Right cardiac atrium (tissue), 5 donors: ENCODE results near the gene ARFGEF2. TPM values are rescaled to one million over a fixed set of nuclear protein-coding genes. Genes with fewer than 3 reads are reported as not detected.
A peak's percentile ranks its signal among the peaks of the same experiment; 100 is the strongest.
"Not testable (repeated sequence)": the region's sequence is repeated elsewhere in the genome, so short reads cannot be mapped to it uniquely, and the experiment has no call there.

Experiments used
- ATAC-seq, 2 donors: fragments of 200-7000 bp; cut with Tn5 transposase; one replicate each; pipeline versions ENCODE4 v1.8.0 to v1.9.1; 2020; ENCODE audit warnings: moderate library complexity in 2 of 2, mild to moderate bottlenecking in 1 of 2
- DNase-seq, 3 donors: peaks; one replicate each; pipeline ENCODE4 v3.0.0-alpha.2; 2020
- H3K27ac ChIP-seq: one replicate; pipeline ENCODE4 v1.5.1; 2013; ENCODE audit warnings: mild to moderate bottlenecking, low read length, control low read depth, moderate library complexity
- H3K27me3 ChIP-seq: one replicate; pipeline ENCODE4 v1.6.1; 2013; ENCODE audit not compliant: control insufficient read depth, insufficient read depth
- H3K4me1 ChIP-seq: one replicate; pipeline ENCODE4 v1.6.1; 2013; ENCODE audit warnings: low read length; ENCODE audit not compliant: control insufficient read depth, insufficient read depth
- H3K4me3 ChIP-seq: one replicate; pipeline ENCODE4 v1.5.1; 2013; ENCODE audit warnings: low read length, control low read depth
- H3K9me3 ChIP-seq: one replicate; pipeline ENCODE4 v1.6.1; 2013; ENCODE audit warnings: low read length; ENCODE audit not compliant: control insufficient read depth
- WGBS: extraction: QIAGEN DNeasy Blood & Tissue Kit; methylation state at CpG from one replicate; pipeline ENCODE4 v1.1.7; 2013; 5-methylcytosine and 5-hydroxymethylcytosine counted together
- intact Hi-C, 4 donors: fragments of 100-400 bp; cut with DNase I; formaldehyde crosslinking; loops; one replicate each; pipeline versions ENCODE4 v1.11.0 to v1.14.0; 2022 to 2023
- polyA plus RNA-seq: library from polyadenylated mRNA; stranded (reverse); fragments of 200-250 nt; gene quantifications from one replicate; pipeline ENCODE4 v1.2.3, GENCODE V29; 2013
- total RNA-seq, 4 donors: library from RNA; stranded (reverse); fragmentation: NEBNext Ultra II Directional; extraction: Animal tissue kit (Norgen Biotek cat#: 25700); gene quantifications; one replicate each; pipeline ENCODE4 v1.2.1, GENCODE V29; 2021
- donor health status: healthy with polysubstance abuse.
- donor health status: DM: no; HTN: yes; CAD: no.
- donor health status: DM: no; HTN: no; CAD: no.
- donor health status: DM: no; HTN: yes; CAD: no; lungs with severe emphysema.
- donor health status: DM: yes; HTN: yes; CAD: no.

Gene ARFGEF2
- total and polyA plus RNA-seq, 5 donors = 10.8 to 44.1 (median 38.0) TPM

- DNase-seq = no peak
- intact Hi-C loops = no loop called here
- Histone ChIP-seq H3K27me3 (no peaks in the 10 kb centered on the region), H3K4me1 (peaks cover 16% of the 10 kb centered on the region), H3K27ac (peak overlapping the region; percentile 74), H3K4me3 (no peak overlapping the region), H3K9me3 (no peaks in the 10 kb centered on the region)
- 77% methylated on average over 7 of the region's 7 CpGs for WGBS
- ATAC-seq = no peak
Measured at GRCh38 chr20:48930878-48931277, 9.4 kb downstream of the ARFGEF2 start.

GRCh38 chr20:48931527-48932374, 10.2 kb downstream of the ARFGEF2 start:
- Histone ChIP-seq H3K27me3 (no peaks in the 10 kb centered on the region), H3K9me3 (no peaks in the 10 kb centered on the region), H3K27ac (peak overlapping the region; percentile 16), H3K4me3 (no peak overlapping the region), H3K4me1 (peaks cover 16% of the 10 kb centered on the region)
- 93% methylated on average over 9 of the region's 9 CpGs for WGBS
- DNase-seq (no peak), ATAC-seq (no peak)
- intact Hi-C loops = no loop called here

DNA sequence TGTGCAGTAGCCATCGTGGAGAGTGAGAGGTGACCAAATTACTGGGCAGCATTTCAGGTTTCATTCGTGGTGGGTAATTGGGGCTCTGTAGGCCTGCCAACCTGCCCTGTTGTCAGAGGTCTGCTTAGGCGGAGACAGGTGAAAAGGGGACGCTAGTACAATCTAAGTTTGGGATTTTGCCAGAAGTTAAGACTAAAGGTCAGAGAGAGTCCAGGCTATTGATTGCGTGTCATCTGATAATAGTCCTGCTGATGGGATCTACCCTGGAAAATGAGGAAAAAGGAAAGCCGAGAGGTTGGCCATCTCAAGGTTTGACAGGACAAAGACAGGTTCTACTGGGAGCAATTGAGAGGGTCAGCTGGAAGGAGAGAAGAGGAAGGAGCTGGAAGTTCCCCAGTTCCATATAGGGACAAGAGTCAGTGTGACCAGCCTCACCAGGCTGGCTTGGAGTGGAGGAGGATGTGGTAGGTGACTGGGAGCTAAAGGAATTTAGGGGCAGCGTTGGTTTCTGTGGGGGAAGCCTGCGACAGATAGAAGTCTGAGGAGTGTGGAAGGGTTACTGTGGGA, 10.9 kb downstream of the ARFGEF2 start:
- Histone ChIP-seq H3K4me1 (peaks cover 16% of the 10 kb centered on the region), H3K9me3 (no peaks in the 10 kb centered on the region), H3K27ac (peak overlapping the region; percentile 16), H3K4me3 (no peak overlapping the region), H3K27me3 (no peaks in the 10 kb centered on the region)
- 82% methylated on average over 8 of the region's 8 CpGs for WGBS
- no peak for DNase-seq
- no peak for ATAC-seq
- intact Hi-C loops = no loop called here

DNA sequence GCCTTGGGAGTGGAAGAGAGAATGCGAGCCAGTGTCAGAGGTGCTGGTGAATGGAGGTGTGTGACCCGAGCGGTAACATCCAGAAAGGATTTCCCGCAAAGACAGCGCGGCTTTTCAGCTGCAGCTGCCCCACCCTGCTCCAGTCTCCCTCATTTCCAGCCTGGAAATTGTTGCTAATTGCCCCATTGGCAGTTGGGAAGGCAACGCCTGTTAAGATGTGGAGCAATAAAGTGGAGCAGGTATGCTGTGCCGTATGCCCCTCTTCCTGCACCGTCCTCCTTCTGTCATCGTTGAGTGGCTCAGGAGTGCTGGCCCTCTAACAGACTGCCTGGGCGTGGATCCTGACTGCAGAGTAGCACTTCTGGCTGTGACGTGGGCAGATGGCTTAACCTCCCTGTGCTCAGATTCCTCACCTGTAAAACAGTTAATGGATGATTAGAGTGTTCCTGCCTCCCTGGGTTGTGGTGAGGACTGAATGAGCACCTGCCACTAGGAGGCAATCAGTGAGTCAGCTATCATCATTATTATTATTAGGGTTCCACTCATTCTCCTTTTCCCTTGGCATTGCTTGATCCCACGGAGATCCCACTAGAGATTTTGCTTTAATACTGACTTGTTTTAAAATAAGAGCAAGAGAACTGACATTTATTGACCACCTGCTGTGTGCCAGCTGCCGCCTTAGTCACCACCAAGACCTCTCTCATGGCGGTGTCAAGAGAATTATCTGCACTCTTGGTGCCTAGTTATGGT, 11.7 kb downstream of the ARFGEF2 start:
- Histone ChIP-seq H3K4me1 (peaks cover 16% of the 10 kb centered on the region), H3K9me3 (no peaks in the 10 kb centered on the region), H3K4me3 (no peak overlapping the region), H3K27me3 (no peaks in the 10 kb centered on the region), H3K27ac (no peak overlapping the region)
- intact Hi-C loops = no loop called here
- WGBS = 86% methylated on average over 15 of the region's 15 CpGs
- DNase-seq (peak in 1 of 3 donors; percentile 47), ATAC-seq (peak; percentile 16 to 57)

DNA sequence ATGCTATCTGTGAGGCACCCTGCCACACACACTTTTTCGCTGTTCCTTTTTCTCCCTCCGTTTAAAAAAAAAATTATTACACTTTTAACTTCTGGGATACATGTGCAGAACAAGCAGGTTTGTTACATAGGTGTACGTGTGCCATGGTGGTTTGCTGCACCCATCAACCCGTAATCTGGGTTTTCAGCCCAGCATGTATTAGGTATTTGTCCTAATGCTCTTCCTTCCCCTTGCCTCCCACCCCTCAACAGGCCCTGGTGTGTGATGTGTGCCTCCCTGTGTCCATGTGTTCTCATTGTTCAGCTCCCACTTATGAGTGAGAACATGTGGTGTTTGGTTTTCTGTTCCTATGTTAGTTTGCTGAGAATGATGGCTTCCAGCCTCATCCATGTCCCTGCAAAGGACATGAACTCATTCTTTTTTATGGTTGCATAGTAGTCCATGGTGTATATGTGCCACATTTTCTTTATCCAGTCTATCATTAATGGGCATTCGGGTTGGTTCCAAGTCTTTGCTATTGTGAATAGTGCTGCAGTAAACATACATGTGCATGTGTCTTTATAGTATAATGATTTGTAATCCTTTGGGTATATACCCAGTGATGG, 12.9 kb downstream of the ARFGEF2 start:
- DNase-seq, H3K9me3 ChIP-seq, H3K27me3 ChIP-seq, H3K27ac ChIP-seq, intact Hi-C loops, H3K4me3 ChIP-seq, ATAC-seq: not testable (repeated sequence)
- peaks cover 18% of the 10 kb centered on the region for H3K4me1 ChIP-seq
- 96% methylated on average over 5 of the region's 5 CpGs for WGBS

GRCh38 chr20:48934966-48935365, 13.5 kb downstream of the ARFGEF2 start:
- H3K4me3 ChIP-seq, ATAC-seq, intact Hi-C loops, DNase-seq, H3K27ac ChIP-seq, H3K9me3 ChIP-seq, H3K27me3 ChIP-seq: not testable (repeated sequence)
- 85% methylated on average over 6 of the region's 7 CpGs for WGBS
- H3K4me1 ChIP-seq = peaks cover 14% of the 10 kb centered on the region

DNA sequence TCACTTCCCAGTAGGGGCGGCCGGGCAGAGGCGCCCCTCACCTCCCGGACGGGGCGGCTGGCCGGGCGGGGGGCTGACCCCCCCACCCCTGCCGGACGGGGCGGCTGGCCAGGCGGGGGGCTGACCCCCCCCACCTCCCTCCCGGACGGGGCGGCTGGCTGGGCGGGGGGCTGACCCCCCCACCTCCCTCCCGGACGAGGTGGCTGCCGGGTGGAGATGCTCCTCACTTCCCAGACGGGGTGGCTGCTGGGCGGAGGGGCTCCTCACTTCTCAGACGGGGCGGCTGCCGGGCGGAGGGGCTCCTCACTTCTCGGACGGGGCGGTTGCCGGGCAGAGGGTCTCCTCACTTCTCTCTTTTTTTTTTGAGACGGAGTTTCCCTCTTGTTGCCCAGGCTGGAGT, 14.7 kb downstream of the ARFGEF2 start:
- DNase-seq = peak in 1 of 3 donors; percentile 58
- WGBS = 99% methylated on average over 25 of the region's 30 CpGs
- H3K4me3 ChIP-seq, H3K4me1 ChIP-seq, H3K9me3 ChIP-seq, H3K27me3 ChIP-seq, H3K27ac ChIP-seq, intact Hi-C loops, ATAC-seq: not testable (repeated sequence)

- Histone ChIP-seq H3K4me1 (peaks cover 11% of the 10 kb centered on the region), H3K27ac (no peak overlapping the region), H3K27me3 (no peaks in the 10 kb centered on the region), H3K9me3 (no peaks in the 10 kb centered on the region), H3K4me3 (no peak overlapping the region)
- ATAC-seq = no peak
- 73% methylated on average over 5 of the region's 5 CpGs for WGBS
- intact Hi-C loops = no loop called here
- no peak for DNase-seq
Measured at GRCh38 chr20:48937674-48938073, 16.2 kb downstream of the ARFGEF2 start.

DNA sequence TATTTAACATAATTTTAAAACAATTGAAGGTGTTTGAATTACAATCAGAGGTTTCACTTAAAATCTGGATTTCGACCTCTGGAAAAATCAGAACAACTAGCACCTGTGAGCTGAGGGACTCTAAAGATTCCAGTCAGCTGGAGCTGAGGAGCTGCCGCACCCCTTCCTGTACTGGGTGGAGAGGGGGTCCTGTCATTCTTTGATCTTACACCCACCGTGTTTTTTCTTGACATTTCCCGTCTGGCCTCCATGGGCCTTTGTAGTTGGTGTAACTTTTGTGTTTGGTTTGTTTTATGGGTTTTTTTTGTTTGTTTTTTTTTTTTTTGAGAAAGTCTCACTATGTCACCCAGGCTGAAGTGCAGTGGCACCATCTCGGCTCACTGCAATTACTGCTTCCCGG, 17.2 kb downstream of the ARFGEF2 start:
- intact Hi-C loops = no loop called here
- no peaks in the 10 kb centered on the region for H3K27me3 ChIP-seq
- no peaks in the 10 kb centered on the region for H3K9me3 ChIP-seq
- no peak for DNase-seq
- peak in 1 of 2 donors; percentile 40 for ATAC-seq
- peaks cover 11% of the 10 kb centered on the region for H3K4me1 ChIP-seq
- no peak overlapping the region for H3K27ac ChIP-seq
- H3K4me3 ChIP-seq = no peak overlapping the region
- 81% methylated on average over 6 of the region's 6 CpGs for WGBS

DNA sequence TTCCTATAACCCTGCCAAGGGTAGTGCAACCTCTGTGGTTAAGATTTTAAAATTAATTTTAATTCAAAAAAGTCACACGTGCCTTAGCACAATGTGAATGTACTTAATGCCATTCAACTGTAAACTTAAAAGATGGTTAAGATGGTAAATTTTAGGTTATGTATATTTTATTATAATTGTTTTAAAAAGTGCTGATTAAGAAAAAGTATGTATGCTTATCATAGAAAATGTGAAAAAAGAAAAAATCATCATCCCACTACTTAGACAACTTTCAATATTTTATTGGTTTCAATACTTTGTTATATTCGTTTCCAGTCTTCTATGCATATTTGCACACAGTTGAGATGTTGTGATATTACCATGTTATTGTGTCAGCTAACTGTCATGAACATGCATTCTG, 18.7 kb downstream of the ARFGEF2 start:
- WGBS = 83% methylated on average over 2 of the region's 2 CpGs
- Histone ChIP-seq H3K27me3 (no peaks in the 10 kb centered on the region), H3K9me3 (no peaks in the 10 kb centered on the region), H3K4me1 (peaks cover 11% of the 10 kb centered on the region), H3K4me3 (no peak overlapping the region), H3K27ac (no peak overlapping the region)
- DNase-seq (no peak), ATAC-seq (no peak)
- intact Hi-C loops = no loop called here

DNA sequence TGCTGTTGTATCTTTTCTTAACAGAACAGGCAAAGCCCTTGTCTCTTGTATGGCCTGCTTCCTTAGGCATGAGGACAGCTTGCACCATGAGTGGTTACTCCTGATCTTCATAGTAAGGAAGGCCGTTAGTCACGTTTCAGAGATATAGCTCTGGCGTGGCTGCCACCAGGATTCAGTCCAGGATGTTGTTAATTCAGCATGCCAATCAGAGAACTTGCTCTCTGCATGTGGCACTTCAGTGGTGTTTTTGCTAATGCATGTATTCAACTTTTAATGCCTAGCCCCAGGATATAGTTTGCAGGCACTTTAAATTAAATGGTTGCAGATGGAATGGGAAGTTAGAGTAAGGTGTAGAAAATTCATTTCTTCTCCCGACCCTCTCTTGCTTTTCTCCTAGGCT, 20.0 kb downstream of the ARFGEF2 start:
- peak; percentile 27 for ATAC-seq
- peaks cover 11% of the 10 kb centered on the region for H3K4me1 ChIP-seq
- no peak for DNase-seq
- H3K27me3 ChIP-seq = no peaks in the 10 kb centered on the region
- 59% methylated on average over 4 of the region's 4 CpGs for WGBS
- intact Hi-C loops = no loop called here
- H3K4me3 ChIP-seq = no peak overlapping the region
- no peaks in the 10 kb centered on the region for H3K9me3 ChIP-seq
- no peak overlapping the region for H3K27ac ChIP-seq
